Measurements from ENCODE around the gene RAI1.

RAI1 gene

GRCh38 chr17:17844079-17844478 is 162.8 kb downstream of the RAI1 start:
- peaks cover 50% of the 10 kb centered on the region for H3K4me1 ChIP-seq (ENCODE audit: control insufficient read depth, insufficient read depth, low read length)
- H3K36me3 ChIP-seq (ENCODE audit: control insufficient read depth, insufficient read depth, low read length) = no peaks in the 10 kb centered on the region
- no peak overlapping the region for H3K27ac ChIP-seq (ENCODE audit: low read depth, low read length)
- H3K9me3 ChIP-seq (ENCODE audit: control insufficient read depth, insufficient read depth, low read depth, low read length) = no peaks in the 10 kb centered on the region
- H3K4me3 ChIP-seq (ENCODE audit: low read depth, low read length) = no peak overlapping the region
- H3K27me3 ChIP-seq (ENCODE audit: control insufficient read depth, insufficient read depth, low read length) = no peaks in the 10 kb centered on the region
- H3K9ac ChIP-seq (ENCODE audit: low read length) = no peak overlapping the region

- H3K4me3 ChIP-seq (ENCODE audit: low read depth, low read length) = no peak overlapping the region
- no peaks in the 10 kb centered on the region for H3K36me3 ChIP-seq (ENCODE audit: control insufficient read depth, insufficient read depth, low read length)
- peaks cover 50% of the 10 kb centered on the region for H3K4me1 ChIP-seq (ENCODE audit: control insufficient read depth, insufficient read depth, low read length)
- H3K27ac ChIP-seq (ENCODE audit: low read depth, low read length) = no peak overlapping the region
- no peaks in the 10 kb centered on the region for H3K27me3 ChIP-seq (ENCODE audit: control insufficient read depth, insufficient read depth, low read length)
- H3K9ac ChIP-seq (ENCODE audit: low read length) = no peak overlapping the region
- no peaks in the 10 kb centered on the region for H3K9me3 ChIP-seq (ENCODE audit: control insufficient read depth, insufficient read depth, low read depth, low read length)
These were observed 163.2 kb downstream of the RAI1 start for GRCh38 chr17:17844500-17844899.

- Histone ChIP-seq H3K27ac (ENCODE audit: low read depth, low read length) (no peak overlapping the region), H3K4me1 (ENCODE audit: control insufficient read depth, insufficient read depth, low read length) (peaks cover 53% of the 10 kb centered on the region)
These were observed 164.0 kb downstream of the RAI1 start for GRCh38 chr17:17845046-17845775.

GRCh38 chr17:17846003-17846402 is 164.7 kb downstream of the RAI1 start:
- Histone ChIP-seq H3K4me1 (ENCODE audit: control insufficient read depth, insufficient read depth, low read length) (peaks cover 56% of the 10 kb centered on the region), H3K36me3 (ENCODE audit: control insufficient read depth, insufficient read depth, low read length) (no peaks in the 10 kb centered on the region), H3K9ac (ENCODE audit: low read length) (no peak overlapping the region), H3K9me3 (ENCODE audit: control insufficient read depth, insufficient read depth, low read depth, low read length) (no peaks in the 10 kb centered on the region), H3K4me3 (ENCODE audit: low read depth, low read length) (no peak overlapping the region), H3K27ac (ENCODE audit: low read depth, low read length) (no peak overlapping the region), H3K27me3 (ENCODE audit: control insufficient read depth, insufficient read depth, low read length) (no peaks in the 10 kb centered on the region)

More at GRCh38 chr17:17845046-17845775, 164.0 kb downstream of the RAI1 start:
- Histone ChIP-seq H3K9me3 (ENCODE audit: control insufficient read depth, insufficient read depth, low read depth, low read length) (no peaks in the 10 kb centered on the region), H3K9ac (ENCODE audit: low read length) (no peak overlapping the region), H3K36me3 (ENCODE audit: control insufficient read depth, insufficient read depth, low read length) (no peaks in the 10 kb centered on the region), H3K4me3 (ENCODE audit: low read depth, low read length) (no peak overlapping the region), H3K27me3 (ENCODE audit: control insufficient read depth, insufficient read depth, low read length) (no peaks in the 10 kb centered on the region)

- peaks cover 55% of the 10 kb centered on the region for H3K4me1 ChIP-seq (ENCODE audit: control insufficient read depth, insufficient read depth, low read length)
- no peak overlapping the region for H3K4me3 ChIP-seq (ENCODE audit: low read depth, low read length)
- no peaks in the 10 kb centered on the region for H3K9me3 ChIP-seq (ENCODE audit: control insufficient read depth, insufficient read depth, low read depth, low read length)
- no peak overlapping the region for H3K9ac ChIP-seq (ENCODE audit: low read length)
- H3K27ac ChIP-seq (ENCODE audit: low read depth, low read length) = no peak overlapping the region
- H3K27me3 ChIP-seq (ENCODE audit: control insufficient read depth, insufficient read depth, low read length) = no peaks in the 10 kb centered on the region
- no peaks in the 10 kb centered on the region for H3K36me3 ChIP-seq (ENCODE audit: control insufficient read depth, insufficient read depth, low read length)
These were observed 165.4 kb downstream of the RAI1 start for GRCh38 chr17:17846645-17847044.

- Histone ChIP-seq H3K9ac (ENCODE audit: low read length) (no peak overlapping the region), H3K4me3 (ENCODE audit: low read depth, low read length) (no peak overlapping the region), H3K27me3 (ENCODE audit: control insufficient read depth, insufficient read depth, low read length) (no peaks in the 10 kb centered on the region), H3K4me1 (ENCODE audit: control insufficient read depth, insufficient read depth, low read length) (peaks cover 52% of the 10 kb centered on the region), H3K9me3 (ENCODE audit: control insufficient read depth, insufficient read depth, low read depth, low read length) (no peaks in the 10 kb centered on the region), H3K27ac (ENCODE audit: low read depth, low read length) (no peak overlapping the region), H3K36me3 (ENCODE audit: control insufficient read depth, insufficient read depth, low read length) (no peaks in the 10 kb centered on the region)
These were observed 165.9 kb downstream of the RAI1 start for GRCh38 chr17:17847118-17847689.

GRCh38 chr17:17847726-17848125 is 166.5 kb downstream of the RAI1 start:
- no peak overlapping the region for H3K9ac ChIP-seq (ENCODE audit: low read length)
- no peak overlapping the region for H3K4me3 ChIP-seq (ENCODE audit: low read depth, low read length)
- no peaks in the 10 kb centered on the region for H3K36me3 ChIP-seq (ENCODE audit: control insufficient read depth, insufficient read depth, low read length)
- no peak overlapping the region for H3K27ac ChIP-seq (ENCODE audit: low read depth, low read length)
- H3K27me3 ChIP-seq (ENCODE audit: control insufficient read depth, insufficient read depth, low read length) = no peaks in the 10 kb centered on the region
- H3K4me1 ChIP-seq (ENCODE audit: control insufficient read depth, insufficient read depth, low read length) = peaks cover 50% of the 10 kb centered on the region
- no peaks in the 10 kb centered on the region for H3K9me3 ChIP-seq (ENCODE audit: control insufficient read depth, insufficient read depth, low read depth, low read length)

- peaks cover 50% of the 10 kb centered on the region for H3K4me1 ChIP-seq (ENCODE audit: control insufficient read depth, insufficient read depth, low read length)
- H3K9me3 ChIP-seq (ENCODE audit: control insufficient read depth, insufficient read depth, low read depth, low read length) = no peaks in the 10 kb centered on the region
- no peak overlapping the region for H3K9ac ChIP-seq (ENCODE audit: low read length)
- no peaks in the 10 kb centered on the region for H3K27me3 ChIP-seq (ENCODE audit: control insufficient read depth, insufficient read depth, low read length)
- no peak overlapping the region for H3K27ac ChIP-seq (ENCODE audit: low read depth, low read length)
- no peak overlapping the region for H3K4me3 ChIP-seq (ENCODE audit: low read depth, low read length)
- no peaks in the 10 kb centered on the region for H3K36me3 ChIP-seq (ENCODE audit: control insufficient read depth, insufficient read depth, low read length)
These were observed 167.2 kb downstream of the RAI1 start for GRCh38 chr17:17848311-17849082.

- no peak overlapping the region for H3K4me3 ChIP-seq (ENCODE audit: low read depth, low read length)
- no peak overlapping the region for H3K9ac ChIP-seq (ENCODE audit: low read length)
- no peak overlapping the region for H3K27ac ChIP-seq (ENCODE audit: low read depth, low read length)
- H3K9me3 ChIP-seq (ENCODE audit: control insufficient read depth, insufficient read depth, low read depth, low read length) = no peaks in the 10 kb centered on the region
- no peaks in the 10 kb centered on the region for H3K27me3 ChIP-seq (ENCODE audit: control insufficient read depth, insufficient read depth, low read length)
- peaks cover 50% of the 10 kb centered on the region for H3K4me1 ChIP-seq (ENCODE audit: control insufficient read depth, insufficient read depth, low read length)
- no peaks in the 10 kb centered on the region for H3K36me3 ChIP-seq (ENCODE audit: control insufficient read depth, insufficient read depth, low read length)
These were observed 168.0 kb downstream of the RAI1 start for GRCh38 chr17:17849147-17849820.

- Histone ChIP-seq H3K9me3 (ENCODE audit: control insufficient read depth, insufficient read depth, low read depth, low read length) (no peaks in the 10 kb centered on the region), H3K4me1 (ENCODE audit: control insufficient read depth, insufficient read depth, low read length) (peaks cover 49% of the 10 kb centered on the region), H3K27ac (ENCODE audit: low read depth, low read length) (no peak overlapping the region), H3K9ac (ENCODE audit: low read length) (no peak overlapping the region), H3K36me3 (ENCODE audit: control insufficient read depth, insufficient read depth, low read length) (no peaks in the 10 kb centered on the region), H3K27me3 (ENCODE audit: control insufficient read depth, insufficient read depth, low read length) (no peaks in the 10 kb centered on the region), H3K4me3 (ENCODE audit: low read depth, low read length) (no peak overlapping the region)
These were observed 168.7 kb downstream of the RAI1 start for GRCh38 chr17:17849845-17850373.
